Caco-2 (cell line): ENCODE data around the gene SLC1A6. TPM values are rescaled to one million over a fixed set of nuclear protein-coding genes. Genes with fewer than 3 reads are reported as not detected.

Source experiments
- BruUV-seq: library from RNA; stranded (reverse); fragments of 400-500 nt; replicated peaks from 2 replicates; lab custom pipeline; 2021; lab: Mats Ljungman, UMichigan
- CTCF ChIA-PET: fragments of 300-600 bp; sonication (Branson Sonifier 250); formaldehyde crosslinking; loops from one replicate; lab custom pipeline; 2022; ENCODE audit warnings: antibody characterized with exemption; lab: Charles Lee
- POLR2A ChIA-PET: fragments of 300-600 bp; sonication (Branson Sonifier 250); formaldehyde crosslinking; loops from one replicate; lab custom pipeline; 2022; ENCODE audit warnings: antibody characterized with exemption; lab: Charles Lee
- DNase-seq, 2 experiments: peaks; one replicate each; pipeline versions ENCODE4 v3.0.0 to v3.0.0-alpha.2; 2020 to 2022
- H3K27me3 ChIP-seq: replicated peaks from 2 replicates; pipeline ENCODE4 v1.6.0; 2011; ENCODE audit warnings: low read length; ENCODE audit not compliant: control insufficient read depth, insufficient read depth
- H3K36me3 ChIP-seq: 2 replicates; pipeline ENCODE4 v1.5.1; 2011; ENCODE audit warnings: low read length; ENCODE audit not compliant: control insufficient read depth, insufficient read depth
- H3K4me1 ChIP-seq: fragments of 250-450 bp; sonication (Bioruptor Pico); 2 replicates; pipeline ENCODE4 v1.5.1; 2020; ENCODE audit warnings: mild to moderate bottlenecking
- H3K4me3 ChIP-seq: 2 replicates; pipeline ENCODE4 v1.5.1; 2011; ENCODE audit warnings: low read depth, mild to moderate bottlenecking, control low read depth, low read length
- H3K9me3 ChIP-seq: fragments of 250-450 bp; sonication (Bioruptor Pico); 2 replicates; pipeline ENCODE4 v1.5.1; 2020; ENCODE audit warnings: mild to moderate bottlenecking, moderate library complexity
- H3K27ac Mint-ChIP-seq: one replicate; pipeline ENCODE4 v1.8.0; 2022; ENCODE audit warnings: mixed read lengths; ENCODE audit not compliant: unreplicated experiment
- H3K27me3 Mint-ChIP-seq: one replicate; pipeline ENCODE4 v1.8.0; 2022; ENCODE audit warnings: mixed read lengths; ENCODE audit not compliant: insufficient read depth, unreplicated experiment
- H3K36me3 Mint-ChIP-seq: one replicate; pipeline ENCODE4 v1.8.0; 2022; ENCODE audit warnings: mild to moderate bottlenecking, mixed read lengths; ENCODE audit not compliant: insufficient read depth, unreplicated experiment
- H3K4me1 Mint-ChIP-seq: one replicate; pipeline ENCODE4 v1.8.0; 2022; ENCODE audit warnings: low read depth, mixed read lengths; ENCODE audit not compliant: unreplicated experiment
- H3K4me3 Mint-ChIP-seq: one replicate; pipeline ENCODE4 v1.8.0; 2022; ENCODE audit warnings: mild to moderate bottlenecking, moderate library complexity, mixed read lengths; ENCODE audit not compliant: unreplicated experiment
- H3K9me3 Mint-ChIP-seq: one replicate; pipeline ENCODE4 v1.8.0; 2022; ENCODE audit warnings: mixed read lengths; ENCODE audit not compliant: unreplicated experiment
- intact Hi-C: fragments of 100-400 bp; cut with micrococcal nuclease; formaldehyde crosslinking; loops from one replicate; pipeline ENCODE4 v1.10.0; 2022; ENCODE audit not compliant: unreplicated experiment
- total RNA-seq: library from RNA; stranded (reverse); gene quantifications from 2 replicates; pipeline ENCODE4 v1.2.3, GENCODE V29; 2022
- TF ChIP-seq, protein P1 (sequence below), 2 experiments: fragments of 200-600 bp in 1 of 2; IDR thresholded peaks; 1 replicate in 1 of 2; 2 replicates in 1 of 2; pipeline versions ENCODE4 v1.5.1 to v1.8.0; 2011 to 2022; ENCODE audit warnings: antibody characterized with exemption in 1 of 2, control low read depth in 1 of 2, inconsistent platforms in 1 of 2, low read depth in 1 of 2, low read length in 1 of 2, mild to moderate bottlenecking in 1 of 2, moderate library complexity in 1 of 2; ENCODE audit not compliant: insufficient read depth in 1 of 2, severe bottlenecking in 1 of 2, unreplicated experiment in 1 of 2

The SLC1A6 gene
- total RNA-seq, 1 experiment from 2014 or later, result not detected

DNA sequence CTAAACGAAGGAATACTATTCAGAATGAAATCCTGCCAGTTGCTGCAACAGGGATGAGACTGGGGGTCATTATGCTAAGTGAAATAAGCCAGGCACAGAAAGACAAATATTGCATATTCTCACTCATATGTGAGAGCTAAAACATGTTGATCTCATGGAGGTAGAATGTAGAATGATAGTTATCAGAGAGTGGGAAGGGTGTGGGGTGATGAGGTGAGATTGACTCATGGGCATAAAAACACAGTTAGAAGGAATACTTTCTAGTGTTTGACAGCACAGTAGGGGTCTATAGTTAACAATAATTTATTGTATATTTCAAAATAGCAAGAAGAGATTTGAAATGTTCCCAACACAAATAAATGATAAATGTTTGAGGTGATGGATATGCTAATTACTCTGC lies 46.2 kb downstream of the SLC1A6 start:
- DNase-seq, result no peak
- H3K9me3 ChIP-seq, result no peaks in the 10 kb centered on the region
- POLR2A ChIA-PET, result no interaction called here
- Mint-ChIP-seq H3K27me3 (peaks cover 5% of the 10 kb centered on the region), H3K9me3 (peaks cover 8% of the 10 kb centered on the region), H3K4me1 (no peaks in the 10 kb centered on the region), H3K36me3 (no peaks in the 10 kb centered on the region), H3K4me3 (no peak overlapping the region), H3K27ac (no peak overlapping the region)
- H3K4me1 ChIP-seq, result no peaks in the 10 kb centered on the region
- no peaks in the 10 kb centered on the region for H3K27me3 ChIP-seq
- H3K4me3 ChIP-seq, result no peak overlapping the region
- H3K36me3 ChIP-seq, result no peaks in the 10 kb centered on the region
- CTCF ChIA-PET, result no interaction called here
- intact Hi-C loops, result no loop called here
- no TSS peak for BruUV-seq
- TF ChIP-seq, protein P1, sequence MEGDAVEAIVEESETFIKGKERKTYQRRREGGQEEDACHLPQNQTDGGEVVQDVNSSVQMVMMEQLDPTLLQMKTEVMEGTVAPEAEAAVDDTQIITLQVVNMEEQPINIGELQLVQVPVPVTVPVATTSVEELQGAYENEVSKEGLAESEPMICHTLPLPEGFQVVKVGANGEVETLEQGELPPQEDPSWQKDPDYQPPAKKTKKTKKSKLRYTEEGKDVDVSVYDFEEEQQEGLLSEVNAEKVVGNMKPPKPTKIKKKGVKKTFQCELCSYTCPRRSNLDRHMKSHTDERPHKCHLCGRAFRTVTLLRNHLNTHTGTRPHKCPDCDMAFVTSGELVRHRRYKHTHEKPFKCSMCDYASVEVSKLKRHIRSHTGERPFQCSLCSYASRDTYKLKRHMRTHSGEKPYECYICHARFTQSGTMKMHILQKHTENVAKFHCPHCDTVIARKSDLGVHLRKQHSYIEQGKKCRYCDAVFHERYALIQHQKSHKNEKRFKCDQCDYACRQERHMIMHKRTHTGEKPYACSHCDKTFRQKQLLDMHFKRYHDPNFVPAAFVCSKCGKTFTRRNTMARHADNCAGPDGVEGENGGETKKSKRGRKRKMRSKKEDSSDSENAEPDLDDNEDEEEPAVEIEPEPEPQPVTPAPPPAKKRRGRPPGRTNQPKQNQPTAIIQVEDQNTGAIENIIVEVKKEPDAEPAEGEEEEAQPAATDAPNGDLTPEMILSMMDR (IDR thresholded peaks at IDR 0.05; ENCODE audit: insufficient read depth in 1 of 2, low read depth in 1 of 2, low read length in 1 of 2, severe bottlenecking in 1 of 2, unreplicated experiment in 1 of 2), result no peak

DNA sequence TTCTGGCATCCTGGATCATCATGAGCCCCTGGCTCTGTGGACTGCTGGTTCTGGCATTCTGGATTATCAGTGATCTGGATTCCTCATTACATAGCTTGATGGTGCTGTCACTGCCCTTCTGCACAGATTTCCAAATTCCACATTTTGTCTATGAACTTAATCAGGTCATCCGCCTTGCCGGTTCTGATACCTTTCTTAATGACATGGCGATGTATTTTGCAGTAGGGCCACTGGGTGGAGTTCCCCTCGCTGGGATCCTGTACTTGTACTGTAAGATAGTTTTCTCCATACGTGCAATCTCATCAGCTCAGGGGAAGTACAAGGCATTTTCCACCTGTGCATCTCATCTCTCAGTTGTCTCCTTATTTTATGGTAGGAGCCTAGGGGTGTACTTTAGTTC lies 62.8 kb downstream of the SLC1A6 start:
- Mint-ChIP-seq H3K36me3 (no peaks in the 10 kb centered on the region), H3K4me3 (no peak overlapping the region), H3K27ac (no peak overlapping the region), H3K9me3 (peaks cover 9% of the 10 kb centered on the region), H3K27me3 (peaks cover 17% of the 10 kb centered on the region), H3K4me1 (no peaks in the 10 kb centered on the region)
- Histone ChIP-seq H3K4me1 (no peaks in the 10 kb centered on the region), H3K27me3 (no peaks in the 10 kb centered on the region; the same call in 1 of the 2 replicates), H3K36me3 (no peaks in the 10 kb centered on the region), H3K9me3 (no peaks in the 10 kb centered on the region), H3K4me3 (no peak overlapping the region)
- POLR2A ChIA-PET, result no interaction called here
- CTCF ChIA-PET, result no interaction called here
- no peak for DNase-seq
- TF ChIP-seq, protein P1 (IDR thresholded peaks at IDR 0.05; ENCODE audit: insufficient read depth in 1 of 2, low read depth in 1 of 2, low read length in 1 of 2, severe bottlenecking in 1 of 2, unreplicated experiment in 1 of 2), result peak in 1 of 2 experiments; percentile 17
- no TSS peak for BruUV-seq
- intact Hi-C loops, result no loop called here

DNA sequence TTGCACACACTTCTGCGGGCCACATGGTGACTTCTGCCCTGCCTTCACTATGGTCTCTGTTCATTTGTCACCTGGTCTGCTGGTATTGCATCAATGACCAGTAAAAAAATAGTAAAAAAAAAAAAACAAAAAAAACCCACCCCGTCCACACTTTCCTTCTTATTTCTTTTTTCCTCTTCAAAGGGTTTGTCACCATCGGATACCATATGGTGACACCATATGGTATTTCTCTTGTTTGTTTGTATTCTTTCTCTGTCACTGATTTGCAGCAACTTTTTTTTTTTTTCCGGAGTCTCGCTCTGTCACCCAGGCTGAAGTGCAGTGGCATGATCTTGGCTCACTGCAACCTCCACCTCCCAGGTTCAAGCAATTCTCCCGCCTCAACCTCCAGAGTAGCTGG lies 64.5 kb downstream of the SLC1A6 start:
- no peaks in the 10 kb centered on the region for H3K4me1 Mint-ChIP-seq
- peaks cover 12% of the 10 kb centered on the region for H3K27me3 Mint-ChIP-seq
- no TSS peak for BruUV-seq
- POLR2A ChIA-PET, result no interaction called here
- TF ChIP-seq, protein P1 (IDR thresholded peaks at IDR 0.05; ENCODE audit: insufficient read depth in 1 of 2, low read depth in 1 of 2, low read length in 1 of 2, severe bottlenecking in 1 of 2, unreplicated experiment in 1 of 2), result no peak
- H3K36me3 Mint-ChIP-seq, result no peaks in the 10 kb centered on the region
- Histone ChIP-seq H3K4me3 (no peak overlapping the region), H3K9me3 (no peaks in the 10 kb centered on the region), H3K36me3 (no peaks in the 10 kb centered on the region), H3K4me1 (no peaks in the 10 kb centered on the region), H3K27me3 (no peaks in the 10 kb centered on the region)
- no peak overlapping the region for H3K27ac Mint-ChIP-seq
- DNase-seq, result no peak
- intact Hi-C loops, result no loop called here
- no peak overlapping the region for H3K4me3 Mint-ChIP-seq
- peaks cover 9% of the 10 kb centered on the region for H3K9me3 Mint-ChIP-seq
- CTCF ChIA-PET, result no interaction called here
